ENCODE measurements around the gene MEA1. TPM values are rescaled to one million over a fixed set of nuclear protein-coding genes. Genes with fewer than 3 reads are reported as not detected.

Gene MEA1
- total RNA-seq, 1 experiment from 2014 or later, result 75.6 TPM

GRCh38 chr6:42969431-42969830, 44.3 kb downstream of the MEA1 start:
- Histone ChIP-seq H3K4me3 (no peak overlapping the region), H3K36me3 (no peaks in the 10 kb centered on the region; the same call in 1 of the 2 replicates), H3K27me3 (no peaks in the 10 kb centered on the region), H3K9me3 (no peaks in the 10 kb centered on the region)
- no peak for DNase-seq

GRCh38 chr6:42968783-42969182, 45.0 kb downstream of the MEA1 start:
- Histone ChIP-seq H3K9me3 (no peaks in the 10 kb centered on the region), H3K4me3 (no peak overlapping the region), H3K27me3 (no peaks in the 10 kb centered on the region), H3K36me3 (no peaks in the 10 kb centered on the region; the same call in 1 of the 2 replicates)
- no peak for DNase-seq

- Histone ChIP-seq H3K27me3 (no peaks in the 10 kb centered on the region), H3K9me3 (no peaks in the 10 kb centered on the region), H3K36me3 (no peaks in the 10 kb centered on the region; the same call in 1 of the 2 replicates), H3K4me3 (no peak overlapping the region)
- no peak for DNase-seq
Observed at GRCh38 chr6:42968126-42968701, 45.5 kb downstream of the MEA1 start.

- no peak for DNase-seq
- Histone ChIP-seq H3K36me3 (no peaks in the 10 kb centered on the region; the same call in 1 of the 2 replicates), H3K4me3 (no peak overlapping the region), H3K9me3 (no peaks in the 10 kb centered on the region), H3K27me3 (no peaks in the 10 kb centered on the region)
Observed at GRCh38 chr6:42967228-42967627, 46.5 kb downstream of the MEA1 start.

GRCh38 chr6:42966571-42966970, 47.2 kb downstream of the MEA1 start:
- DNase-seq, result no peak
- Histone ChIP-seq H3K27me3 (no peaks in the 10 kb centered on the region), H3K4me3 (no peak overlapping the region), H3K36me3 (no peaks in the 10 kb centered on the region; the same call in 1 of the 2 replicates), H3K9me3 (no peaks in the 10 kb centered on the region)

GRCh38 chr6:42963855-42964605, 49.7 kb downstream of the MEA1 start:
- DNase-seq, result peak; percentile 17
- H3K27me3 ChIP-seq, result no peaks in the 10 kb centered on the region
- no peaks in the 10 kb centered on the region for H3K9me3 ChIP-seq
- no peaks in the 10 kb centered on the region for H3K36me3 ChIP-seq
- H3K4me3 ChIP-seq, result no peak overlapping the region

- no peaks in the 10 kb centered on the region for H3K36me3 ChIP-seq
- no peaks in the 10 kb centered on the region for H3K9me3 ChIP-seq
- H3K4me3 ChIP-seq, result no peak overlapping the region
- no peaks in the 10 kb centered on the region for H3K27me3 ChIP-seq
- DNase-seq, result no peak
Observed at GRCh38 chr6:42963179-42963854, 50.4 kb downstream of the MEA1 start.

GRCh38 chr6:42962502-42963178, 51.1 kb downstream of the MEA1 start:
- H3K4me3 ChIP-seq, result no peak overlapping the region
- no peaks in the 10 kb centered on the region for H3K9me3 ChIP-seq

GRCh38 chr6:42962096-42962495, 51.6 kb downstream of the MEA1 start:
- H3K27me3 ChIP-seq, result no peaks in the 10 kb centered on the region
- no peaks in the 10 kb centered on the region for H3K9me3 ChIP-seq
- H3K4me3 ChIP-seq, result no peak overlapping the region
- H3K36me3 ChIP-seq, result no peaks in the 10 kb centered on the region
- no peak for DNase-seq

More at GRCh38 chr6:42962502-42963178, 51.1 kb downstream of the MEA1 start:
- Histone ChIP-seq H3K27me3 (no peaks in the 10 kb centered on the region), H3K36me3 (no peaks in the 10 kb centered on the region)
- DNase-seq, result no peak

Other genes starting within 250 kb of the MEA1 start
- gene BICRAL, start 231.9 kb downstream of the MEA1 start, total RNA-seq (2014; rRNA removed; shearing (Covaris generic); ENCODE audit: low replicate concordance), result 0.40 and 2.3 TPM in 2 replicates
- gene RPL7L1, start 134.3 kb downstream of the MEA1 start, total RNA-seq (2014; rRNA removed; shearing (Covaris generic); ENCODE audit: low replicate concordance), result 73.0 and 90.1 TPM in 2 replicates
- gene PTCRA, start 97.9 kb downstream of the MEA1 start, total RNA-seq (2014; rRNA removed; shearing (Covaris generic); ENCODE audit: low replicate concordance), result not detected in 2 replicates
- 25.2 and 27.2 TPM in 2 replicates for gene CNPY3, start 84.5 kb downstream of the MEA1 start, total RNA-seq (2014; rRNA removed; shearing (Covaris generic); ENCODE audit: low replicate concordance)
- gene GNMT, start 53.2 kb downstream of the MEA1 start, total RNA-seq (2014; rRNA removed; shearing (Covaris generic); ENCODE audit: low replicate concordance), result not detected in 2 replicates
- gene PEX6, start 34.8 kb downstream of the MEA1 start, total RNA-seq (2014; rRNA removed; shearing (Covaris generic); ENCODE audit: low replicate concordance), result 17.7 and 33.5 TPM in 2 replicates
- 27.4 and 37.3 TPM in 2 replicates for gene PPP2R5D, start 29.4 kb downstream of the MEA1 start, total RNA-seq (2014; rRNA removed; shearing (Covaris generic); ENCODE audit: low replicate concordance)
- 34.4 and 51.7 TPM in 2 replicates for gene KLHDC3, start 303 bp upstream of the MEA1 start, total RNA-seq (2014; rRNA removed; shearing (Covaris generic); ENCODE audit: low replicate concordance)
- gene RRP36, start 7.7 kb upstream of the MEA1 start, total RNA-seq (2014; rRNA removed; shearing (Covaris generic); ENCODE audit: low replicate concordance), result 45.4 and 73.7 TPM in 2 replicates
- 7.6 and 10.8 TPM in 2 replicates for gene CUL7, start 39.9 kb upstream of the MEA1 start, total RNA-seq (2014; rRNA removed; shearing (Covaris generic); ENCODE audit: low replicate concordance)
- gene MRPL2, start 45.5 kb upstream of the MEA1 start, total RNA-seq (2014; rRNA removed; shearing (Covaris generic); ENCODE audit: low replicate concordance), result 31.0 and 54.7 TPM in 2 replicates
- gene KLC4, start 45.7 kb upstream of the MEA1 start, total RNA-seq (2014; rRNA removed; shearing (Covaris generic); ENCODE audit: low replicate concordance), result 16.6 and 44.3 TPM in 2 replicates
- 45.0 and 57.3 TPM in 2 replicates for gene PTK7, start 62.4 kb upstream of the MEA1 start, total RNA-seq (2014; rRNA removed; shearing (Covaris generic); ENCODE audit: low replicate concordance)
- 20.9 and 22.8 TPM in 2 replicates for gene SRF, start 157.3 kb upstream of the MEA1 start, total RNA-seq (2014; rRNA removed; shearing (Covaris generic); ENCODE audit: low replicate concordance)
- gene CUL9, start 168.2 kb upstream of the MEA1 start, total RNA-seq (2014; rRNA removed; shearing (Covaris generic); ENCODE audit: low replicate concordance), result 6.2 and 47.2 TPM in 2 replicates
- 30.8 and 43.0 TPM in 2 replicates for gene DNPH1, start 215.5 kb upstream of the MEA1 start, total RNA-seq (2014; rRNA removed; shearing (Covaris generic); ENCODE audit: low replicate concordance)
- gene TTBK1, start 229.5 kb upstream of the MEA1 start, total RNA-seq (2014; rRNA removed; shearing (Covaris generic); ENCODE audit: low replicate concordance), result not detected in 2 replicates

Data from MG63 (cell line).